ENCODE data around the gene EFNA1. TPM values are rescaled to one million over a fixed set of nuclear protein-coding genes. Genes with fewer than 3 reads are reported as not detected.
A peak's percentile ranks its signal among the peaks of the same experiment; 100 is the strongest.

The EFNA1 gene
- total and polyA plus RNA-seq, 2 of the 13 experiments (the other 11 are each of a cell fraction or from before 2014, with no cell fraction given): 81.8 to 874 TPM

GRCh38 chr1:155124503-155125463, 2.9 kb upstream of the EFNA1 start (continued):
- no peak for TF ChIP-seq ZNF775 (CRISPR knock-in tag; IDR thresholded peaks at IDR 0.05; ENCODE audit: borderline replicate concordance)
- TF ChIP-seq, protein P1, sequence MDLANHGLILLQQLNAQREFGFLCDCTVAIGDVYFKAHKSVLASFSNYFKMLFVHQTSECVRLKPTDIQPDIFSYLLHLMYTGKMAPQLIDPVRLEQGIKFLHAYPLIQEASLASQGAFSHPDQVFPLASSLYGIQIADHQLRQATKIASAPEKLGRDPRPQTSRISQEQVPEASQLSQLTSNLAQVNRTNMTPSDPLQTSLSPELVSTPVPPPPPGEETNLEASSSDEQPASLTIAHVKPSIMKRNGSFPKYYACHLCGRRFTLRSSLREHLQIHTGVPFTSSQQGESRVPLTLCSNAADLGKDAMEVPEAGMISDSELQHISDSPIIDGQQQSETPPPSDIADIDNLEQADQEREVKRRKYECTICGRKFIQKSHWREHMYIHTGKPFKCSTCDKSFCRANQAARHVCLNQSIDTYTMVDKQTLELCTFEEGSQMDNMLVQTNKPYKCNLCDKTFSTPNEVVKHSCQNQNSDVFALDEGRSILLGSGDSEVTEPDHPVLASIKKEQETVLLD (CRISPR knock-in tag; IDR thresholded peaks at IDR 0.05; ENCODE audit: low read depth): no peak
- TF ChIP-seq, protein P2, sequence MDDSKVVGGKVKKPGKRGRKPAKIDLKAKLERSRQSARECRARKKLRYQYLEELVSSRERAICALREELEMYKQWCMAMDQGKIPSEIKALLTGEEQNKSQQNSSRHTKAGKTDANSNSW (CRISPR knock-in tag; IDR thresholded peaks at IDR 0.05; ENCODE audit: borderline replicate concordance): no peak
- TF ChIP-seq SP5 (CRISPR knock-in tag; IDR thresholded peaks at IDR 0.05; ENCODE audit: borderline replicate concordance, low read depth): peak; percentile 65
- TF ChIP-seq, protein P3, sequence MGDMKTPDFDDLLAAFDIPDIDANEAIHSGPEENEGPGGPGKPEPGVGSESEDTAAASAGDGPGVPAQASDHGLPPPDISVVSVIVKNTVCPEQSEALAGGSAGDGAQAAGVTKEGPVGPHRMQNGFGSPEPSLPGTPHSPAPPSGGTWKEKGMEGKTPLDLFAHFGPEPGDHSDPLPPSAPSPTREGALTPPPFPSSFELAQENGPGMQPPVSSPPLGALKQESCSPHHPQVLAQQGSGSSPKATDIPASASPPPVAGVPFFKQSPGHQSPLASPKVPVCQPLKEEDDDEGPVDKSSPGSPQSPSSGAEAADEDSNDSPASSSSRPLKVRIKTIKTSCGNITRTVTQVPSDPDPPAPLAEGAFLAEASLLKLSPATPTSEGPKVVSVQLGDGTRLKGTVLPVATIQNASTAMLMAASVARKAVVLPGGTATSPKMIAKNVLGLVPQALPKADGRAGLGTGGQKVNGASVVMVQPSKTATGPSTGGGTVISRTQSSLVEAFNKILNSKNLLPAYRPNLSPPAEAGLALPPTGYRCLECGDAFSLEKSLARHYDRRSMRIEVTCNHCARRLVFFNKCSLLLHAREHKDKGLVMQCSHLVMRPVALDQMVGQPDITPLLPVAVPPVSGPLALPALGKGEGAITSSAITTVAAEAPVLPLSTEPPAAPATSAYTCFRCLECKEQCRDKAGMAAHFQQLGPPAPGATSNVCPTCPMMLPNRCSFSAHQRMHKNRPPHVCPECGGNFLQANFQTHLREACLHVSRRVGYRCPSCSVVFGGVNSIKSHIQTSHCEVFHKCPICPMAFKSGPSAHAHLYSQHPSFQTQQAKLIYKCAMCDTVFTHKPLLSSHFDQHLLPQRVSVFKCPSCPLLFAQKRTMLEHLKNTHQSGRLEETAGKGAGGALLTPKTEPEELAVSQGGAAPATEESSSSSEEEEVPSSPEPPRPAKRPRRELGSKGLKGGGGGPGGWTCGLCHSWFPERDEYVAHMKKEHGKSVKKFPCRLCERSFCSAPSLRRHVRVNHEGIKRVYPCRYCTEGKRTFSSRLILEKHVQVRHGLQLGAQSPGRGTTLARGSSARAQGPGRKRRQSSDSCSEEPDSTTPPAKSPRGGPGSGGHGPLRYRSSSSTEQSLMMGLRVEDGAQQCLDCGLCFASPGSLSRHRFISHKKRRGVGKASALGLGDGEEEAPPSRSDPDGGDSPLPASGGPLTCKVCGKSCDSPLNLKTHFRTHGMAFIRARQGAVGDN (CRISPR knock-in tag; IDR thresholded peaks at IDR 0.05): peak; percentile 66
- no peak for TF ChIP-seq NCOA5 (CRISPR knock-in tag; IDR thresholded peaks at IDR 0.05)
- TF ChIP-seq ZNF75D (CRISPR knock-in tag; IDR thresholded peaks at IDR 0.05; ENCODE audit: borderline replicate concordance): no peak
- TF ChIP-seq, protein P4, sequence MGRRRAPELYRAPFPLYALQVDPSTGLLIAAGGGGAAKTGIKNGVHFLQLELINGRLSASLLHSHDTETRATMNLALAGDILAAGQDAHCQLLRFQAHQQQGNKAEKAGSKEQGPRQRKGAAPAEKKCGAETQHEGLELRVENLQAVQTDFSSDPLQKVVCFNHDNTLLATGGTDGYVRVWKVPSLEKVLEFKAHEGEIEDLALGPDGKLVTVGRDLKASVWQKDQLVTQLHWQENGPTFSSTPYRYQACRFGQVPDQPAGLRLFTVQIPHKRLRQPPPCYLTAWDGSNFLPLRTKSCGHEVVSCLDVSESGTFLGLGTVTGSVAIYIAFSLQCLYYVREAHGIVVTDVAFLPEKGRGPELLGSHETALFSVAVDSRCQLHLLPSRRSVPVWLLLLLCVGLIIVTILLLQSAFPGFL (CRISPR knock-in tag; IDR thresholded peaks at IDR 0.05): no peak
- TF ChIP-seq, protein P5, sequence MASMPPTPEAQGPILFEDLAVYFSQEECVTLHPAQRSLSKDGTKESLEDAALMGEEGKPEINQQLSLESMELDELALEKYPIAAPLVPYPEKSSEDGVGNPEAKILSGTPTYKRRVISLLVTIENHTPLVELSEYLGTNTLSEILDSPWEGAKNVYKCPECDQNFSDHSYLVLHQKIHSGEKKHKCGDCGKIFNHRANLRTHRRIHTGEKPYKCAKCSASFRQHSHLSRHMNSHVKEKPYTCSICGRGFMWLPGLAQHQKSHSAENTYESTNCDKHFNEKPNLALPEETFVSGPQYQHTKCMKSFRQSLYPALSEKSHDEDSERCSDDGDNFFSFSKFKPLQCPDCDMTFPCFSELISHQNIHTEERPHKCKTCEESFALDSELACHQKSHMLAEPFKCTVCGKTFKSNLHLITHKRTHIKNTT (CRISPR knock-in tag; IDR thresholded peaks at IDR 0.05): no peak
- TF ChIP-seq MAX (IDR thresholded peaks at IDR 0.05): no peak
- TF ChIP-seq ZNF768 (CRISPR knock-in tag; IDR thresholded peaks at IDR 0.05): no peak
- TF ChIP-seq BATF2 (CRISPR knock-in tag; IDR thresholded peaks at IDR 0.05): no peak
- 0 out of 2 replicates have a peak, but pooled peaks have one; percentile 48 for TF ChIP-seq ZNF232 (CRISPR knock-in tag; IDR thresholded peaks at IDR 0.05; ENCODE audit: borderline replicate concordance)
- TF ChIP-seq SRSF1 (optimal IDR thresholded peaks at IDR 0.05; ENCODE audit: low read depth, low read length): no peak
- TF ChIP-seq HMGA1 (CRISPR knock-in tag; conservative IDR thresholded peaks at IDR 0.05): no peak

Measured in HepG2 (cell line).